Endothelial cell of umbilical vein (primary cell): ENCODE data around the gene ERMN.

ENCODE experiments used
- CTCF ChIP-seq, 2 donors: IDR thresholded peaks; 1 replicate in 1 of 2; 2 replicates in 1 of 2; pipeline ENCODE4 v1.5.1; 2011; ENCODE audit warnings: low read length in 2 of 2, mild to moderate bottlenecking in 2 of 2, moderate library complexity in 2 of 2, control low read depth in 1 of 2, inconsistent platforms in 1 of 2, low read depth in 1 of 2; ENCODE audit not compliant: insufficient read depth in 1 of 2; ENCODE audit errors: extremely low read depth in 1 of 2
- EZH2 ChIP-seq: IDR thresholded peaks from 2 replicates; pipeline ENCODE4 v1.6.1; 2012; ENCODE audit warnings: borderline replicate concordance, low read depth, mild to moderate bottlenecking, moderate library complexity, low read length, inconsistent platforms; ENCODE audit not compliant: severe bottlenecking
- FOS ChIP-seq: IDR thresholded peaks from 2 replicates; pipeline ENCODE4 v1.6.1; 2011; ENCODE audit warnings: mild to moderate bottlenecking, low read length, moderate library complexity, borderline replicate concordance; ENCODE audit not compliant: insufficient read depth
- JUN ChIP-seq: IDR thresholded peaks from 2 replicates; pipeline ENCODE4 v1.6.1; 2011; ENCODE audit warnings: borderline replicate concordance, low read depth; ENCODE audit not compliant: insufficient read length, insufficient read depth
- MAX ChIP-seq: IDR thresholded peaks from 2 replicates; pipeline ENCODE4 v1.6.1; 2011; ENCODE audit not compliant: insufficient read depth, insufficient read length
- POLR2A ChIP-seq: IDR thresholded peaks from 2 replicates; pipeline ENCODE4 v1.6.1; 2012; ENCODE audit warnings: low read depth, mild to moderate bottlenecking, control low read depth, low read length
- POLR2AphosphoS5 ChIP-seq: IDR thresholded peaks from 2 replicates; pipeline ENCODE4 v1.6.1; 2012; ENCODE audit warnings: low read depth, mild to moderate bottlenecking, control low read depth, low read length, moderate library complexity; ENCODE audit not compliant: insufficient read depth

GRCh38 chr2:157337978-157338377 is 12.4 kb upstream of the ERMN start:
- no peak for TF ChIP-seq CTCF (IDR thresholded peaks at IDR 0.05; ENCODE audit: extremely low read depth in 1 of 2, insufficient read depth in 1 of 2, low read depth in 1 of 2, low read length in 2 of 2)
- no peak for TF ChIP-seq EZH2
- no peak for TF ChIP-seq POLR2AphosphoS5
- no peak for TF ChIP-seq POLR2A
- no peak for TF ChIP-seq JUN
- TF ChIP-seq MAX = no peak
- no peak for TF ChIP-seq FOS
